Measurements from ENCODE around the gene AKT1S1. TPM values are rescaled to one million over a fixed set of nuclear protein-coding genes. Genes with fewer than 3 reads are reported as not detected.

Gene AKT1S1
- total RNA-seq (ENCODE audit: low replicate concordance) = 7.1 and 9.8 TPM in 2 replicates

GRCh38 chr19:49877020-49877878, at the start of gene AKT1S1, which contains the start of gene TBC1D17:
AKT1S1 (minus strand) TSS chr19:49877355; CDS start chr19:49873295, 4,060 bp downstream.
TBC1D17 (plus strand) TSS chr19:49877702; CDS start chr19:49877724, 22 bp downstream.

GRCh38 chr19:49896863-49897621, 19.9 kb upstream of the AKT1S1 start, which contains the start of gene IL4I1:
IL4I1 (minus strand) TSS chr19:49896887; CDS start chr19:49896160, 727 bp downstream.

GRCh38 chr19:49866933-49867782, 10.0 kb downstream of the AKT1S1 start, which contains the start of gene PNKP:
PNKP (minus strand) TSS chr19:49867576; CDS start chr19:49867204, 372 bp downstream.

GRCh38 chr19:49850487-49851342, 26.4 kb downstream of the AKT1S1 start, which contains the start of gene PTOV1:
PTOV1 (plus strand) TSS chr19:49851159.

Other genes with a start within 250 kb of the AKT1S1 start
- gene RRAS, start 237.2 kb downstream of the AKT1S1 start, total RNA-seq (ENCODE audit: low replicate concordance) = 53.2 and 59.3 TPM in 2 replicates
- 5.1 and 9.2 TPM in 2 replicates for gene SCAF1, start 235.1 kb downstream of the AKT1S1 start, total RNA-seq (ENCODE audit: low replicate concordance)
- gene IRF3, start 211.5 kb downstream of the AKT1S1 start, total RNA-seq (ENCODE audit: low replicate concordance) = 48.9 and 55.8 TPM in 2 replicates
- 2.2 and 3.0 TPM in 2 replicates for gene BCL2L12, start 211.4 kb downstream of the AKT1S1 start, total RNA-seq (ENCODE audit: low replicate concordance)
- gene PRMT1, start 200.1 kb downstream of the AKT1S1 start, total RNA-seq (ENCODE audit: low replicate concordance) = 531 and 544 TPM in 2 replicates
- gene ADM5, start 187.8 kb downstream of the AKT1S1 start, total RNA-seq (ENCODE audit: low replicate concordance) = 0.15 and 0.59 TPM in 2 replicates
- 11.7 and 21.6 TPM in 2 replicates for gene CPT1C, start 186.2 kb downstream of the AKT1S1 start, total RNA-seq (ENCODE audit: low replicate concordance)
- 0.08 and 3.3 TPM in 2 replicates for gene TSKS, start 114.0 kb downstream of the AKT1S1 start, total RNA-seq (ENCODE audit: low replicate concordance)
- gene AP2A1, start 110.4 kb downstream of the AKT1S1 start, total RNA-seq (ENCODE audit: low replicate concordance) = 82.6 and 113 TPM in 2 replicates
- gene FUZ, start 64.1 kb downstream of the AKT1S1 start, total RNA-seq (ENCODE audit: low replicate concordance) = 19.3 and 21.6 TPM in 2 replicates
- gene MED25, start 59.1 kb downstream of the AKT1S1 start, total RNA-seq (ENCODE audit: low replicate concordance) = 13.0 and 14.7 TPM in 2 replicates
- gene PTOV1, start 26.2 kb downstream of the AKT1S1 start, total RNA-seq (ENCODE audit: low replicate concordance) = 64.5 and 72.9 TPM in 2 replicates
- gene PNKP, start 9.8 kb downstream of the AKT1S1 start, total RNA-seq (ENCODE audit: low replicate concordance) = 25.7 and 40.7 TPM in 2 replicates
- 5.6 and 7.0 TPM in 2 replicates for gene TBC1D17, start 347 bp upstream of the AKT1S1 start, total RNA-seq (ENCODE audit: low replicate concordance)
- 0.23 TPM in 1 of 2 replicates, not detected in the other for gene IL4I1, start 19.5 kb upstream of the AKT1S1 start, total RNA-seq (ENCODE audit: low replicate concordance)
- gene ATF5, start 51.9 kb upstream of the AKT1S1 start, total RNA-seq (ENCODE audit: low replicate concordance) = 2.8 and 8.8 TPM in 2 replicates
- 17.2 and 21.4 TPM in 2 replicates for gene NUP62, start 52.1 kb upstream of the AKT1S1 start, total RNA-seq (ENCODE audit: low replicate concordance)
- gene SIGLEC11, start 83.8 kb upstream of the AKT1S1 start, total RNA-seq (ENCODE audit: low replicate concordance) = not detected in 2 replicates
- gene VRK3, start 148.0 kb upstream of the AKT1S1 start, total RNA-seq (ENCODE audit: low replicate concordance) = 15.9 and 17.3 TPM in 2 replicates
- 5.3 and 6.3 TPM in 2 replicates for gene ZNF473, start 148.7 kb upstream of the AKT1S1 start, total RNA-seq (ENCODE audit: low replicate concordance)